WTC11 (cell line): Measurements from ENCODE around the gene TOM1L2. TPM values are rescaled to one million over a fixed set of nuclear protein-coding genes. Genes with fewer than 3 reads are reported as not detected.
"Not testable (repeated sequence)": the region's sequence is repeated elsewhere in the genome, so short reads cannot be mapped to it uniquely, and the experiment has no call there.

Experiments
- ATAC-seq: fragments of 200-7000 bp; cut with Tn5 transposase; 2 replicates; pipeline ENCODE4 v1.10.0; 2021; ENCODE audit warnings: mild to moderate bottlenecking, moderate library complexity
- CTCF ChIA-PET: fragments of 300-600 bp; sonication (Branson Sonifier 250); formaldehyde crosslinking; loops from one replicate; lab custom pipeline; 2021; ENCODE audit warnings: antibody characterized with exemption; lab: Charles Lee
- POLR2A ChIA-PET: fragments of 350-600 bp; sonication (Branson Sonifier 250); formaldehyde crosslinking; loops from one replicate; lab custom pipeline; 2021; ENCODE audit warnings: antibody characterized with exemption; lab: Charles Lee
- DNase-seq: peaks from one replicate; pipeline ENCODE4 v3.0.0; 2021; ENCODE audit warnings: low spot score
- H3K27ac Mint-ChIP-seq: 2 replicates; pipeline ENCODE4 v1.8.0; 2021; ENCODE audit warnings: mixed read lengths
- H3K27me3 Mint-ChIP-seq: 2 replicates; pipeline ENCODE4 v1.8.0; 2021; ENCODE audit warnings: low read depth, mild to moderate bottlenecking, moderate library complexity, mixed read lengths
- H3K36me3 Mint-ChIP-seq: 2 replicates; pipeline ENCODE4 v1.8.0; 2021; ENCODE audit warnings: mixed read lengths
- H3K4me1 Mint-ChIP-seq: 2 replicates; pipeline ENCODE4 v1.8.0; 2022; ENCODE audit warnings: mixed read lengths
- H3K4me3 Mint-ChIP-seq: 2 replicates; pipeline ENCODE4 v1.8.0; 2021; ENCODE audit warnings: mild to moderate bottlenecking, moderate library complexity, mixed read lengths
- H3K9me3 Mint-ChIP-seq: 2 replicates; pipeline ENCODE4 v1.8.0; 2021; ENCODE audit warnings: mixed read lengths
- CBFB ChIP-seq: sonication (generic); formaldehyde crosslinking; IDR thresholded peaks from 2 replicates; pipeline ENCODE4 v1.8.1; 2022; ENCODE audit warnings: mild to moderate bottlenecking, low read depth, missing genetic modification reagents
- FOXK1 ChIP-seq: sonication (generic); formaldehyde crosslinking; IDR thresholded peaks from 2 replicates; pipeline ENCODE4 v1.8.0; 2022; ENCODE audit warnings: mild to moderate bottlenecking, moderate library complexity, missing genetic modification reagents
- GTF2I ChIP-seq: fragments of 250-450 bp; sonication (Bioruptor Pico); conservative IDR thresholded peaks from 2 replicates; pipeline ENCODE4 v1.4.0; 2021; ENCODE audit warnings: mild to moderate bottlenecking
- HMGA2 ChIP-seq: fragments of 250-450 bp; sonication (Bioruptor Pico); IDR thresholded peaks from 2 replicates; pipeline ENCODE4 v1.4.0; 2021; ENCODE audit warnings: mild to moderate bottlenecking, moderate library complexity
- SMAD4 ChIP-seq: sonication (generic); formaldehyde crosslinking; IDR thresholded peaks from 2 replicates; pipeline ENCODE4 v1.8.0; 2022; ENCODE audit warnings: mild to moderate bottlenecking, missing genetic modification reagents
- TEAD1 ChIP-seq: sonication (generic); formaldehyde crosslinking; IDR thresholded peaks from 2 replicates; pipeline ENCODE4 v1.8.0; 2022; ENCODE audit warnings: mild to moderate bottlenecking, missing genetic modification reagents
- ZNF232 ChIP-seq: sonication (generic); formaldehyde crosslinking; IDR thresholded peaks from 2 replicates; pipeline ENCODE4 v1.8.0; 2022; ENCODE audit warnings: mild to moderate bottlenecking, missing genetic modification reagents
- ZNF263 ChIP-seq: sonication (generic); formaldehyde crosslinking; IDR thresholded peaks from 2 replicates; pipeline ENCODE4 v1.8.1; 2022; ENCODE audit warnings: low read depth, mild to moderate bottlenecking, moderate library complexity, missing genetic modification reagents
- ZNF671 ChIP-seq: fragments of 250-450 bp; sonication (Bioruptor Pico); IDR thresholded peaks from 2 replicates; pipeline ENCODE4 v1.8.0; 2021; ENCODE audit warnings: mild to moderate bottlenecking
- total RNA-seq: library from RNA; stranded (reverse); gene quantifications from 3 replicates; pipeline ENCODE4 v1.2.3, GENCODE V29; 2021
- TF ChIP-seq, protein P1 (sequence below): sonication (generic); formaldehyde crosslinking; IDR thresholded peaks from 2 replicates; pipeline ENCODE4 v1.8.0; 2022; ENCODE audit warnings: missing genetic modification reagents
- TF ChIP-seq, protein P2 (sequence below): sonication (generic); formaldehyde crosslinking; IDR thresholded peaks from 2 replicates; pipeline ENCODE4 v1.8.1; 2022; ENCODE audit warnings: missing genetic modification reagents, borderline replicate concordance
- TF ChIP-seq, protein P3 (sequence below): sonication (generic); formaldehyde crosslinking; conservative IDR thresholded peaks from 2 replicates; pipeline ENCODE4 v1.8.1; 2022; ENCODE audit warnings: mild to moderate bottlenecking, missing genetic modification reagents
- TF ChIP-seq, protein P4 (sequence below): sonication (generic); formaldehyde crosslinking; IDR thresholded peaks from 2 replicates; pipeline ENCODE4 v1.8.1; 2022; ENCODE audit warnings: mild to moderate bottlenecking, moderate library complexity, missing genetic modification reagents
- TF ChIP-seq, protein P5 (sequence below): sonication (generic); formaldehyde crosslinking; IDR thresholded peaks from 2 replicates; pipeline ENCODE4 v1.8.1; 2023; ENCODE audit warnings: mild to moderate bottlenecking, missing genetic modification reagents, moderate library complexity
- TF ChIP-seq, protein P6 (sequence below): sonication (generic); formaldehyde crosslinking; IDR thresholded peaks from 2 replicates; pipeline ENCODE4 v1.8.1; 2023; ENCODE audit warnings: mild to moderate bottlenecking, missing genetic modification reagents, borderline replicate concordance

Gene TOM1L2
- total RNA-seq, 1 experiment from 2014 or later: 6.4 TPM

DNA sequence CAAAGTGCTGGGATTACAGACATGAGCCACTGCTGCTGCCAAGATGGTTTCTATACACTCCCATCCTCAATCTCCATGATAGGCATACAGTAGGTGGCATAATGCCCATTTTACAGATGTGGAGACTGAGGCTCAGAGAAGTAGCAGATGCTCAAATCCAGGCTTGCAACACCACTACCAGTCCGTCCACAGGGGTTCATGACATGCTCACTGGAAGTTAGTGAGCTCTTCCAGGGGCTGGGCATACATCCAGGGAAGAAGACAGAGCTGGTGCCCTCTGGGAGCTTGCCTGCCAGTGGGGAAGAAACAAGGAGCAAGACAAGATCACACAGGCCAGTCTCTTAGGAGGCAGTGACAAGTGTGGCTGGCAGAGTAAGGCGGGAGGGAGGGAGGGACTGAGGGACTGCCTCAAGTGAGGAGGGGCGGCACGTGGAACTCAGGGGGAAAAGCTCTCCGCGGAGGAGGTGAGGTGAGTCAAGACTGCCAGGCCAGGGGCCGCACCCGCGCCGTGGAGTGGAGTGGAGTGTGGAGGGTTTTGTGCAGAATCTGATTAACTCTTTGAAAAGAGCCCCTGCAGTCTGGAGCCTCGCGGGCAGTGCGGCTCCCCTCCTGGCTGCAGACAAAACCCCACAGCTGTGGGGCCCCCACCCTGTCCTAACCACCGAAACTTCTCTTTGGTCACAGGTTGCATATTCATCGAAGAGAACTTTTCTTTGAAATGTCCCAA lies 163.3 kb downstream of the TOM1L2 start:
- peak; percentile 69; the same call in 1 of the 2 replicates for TF ChIP-seq GTF2I
- TF ChIP-seq, protein P1, sequence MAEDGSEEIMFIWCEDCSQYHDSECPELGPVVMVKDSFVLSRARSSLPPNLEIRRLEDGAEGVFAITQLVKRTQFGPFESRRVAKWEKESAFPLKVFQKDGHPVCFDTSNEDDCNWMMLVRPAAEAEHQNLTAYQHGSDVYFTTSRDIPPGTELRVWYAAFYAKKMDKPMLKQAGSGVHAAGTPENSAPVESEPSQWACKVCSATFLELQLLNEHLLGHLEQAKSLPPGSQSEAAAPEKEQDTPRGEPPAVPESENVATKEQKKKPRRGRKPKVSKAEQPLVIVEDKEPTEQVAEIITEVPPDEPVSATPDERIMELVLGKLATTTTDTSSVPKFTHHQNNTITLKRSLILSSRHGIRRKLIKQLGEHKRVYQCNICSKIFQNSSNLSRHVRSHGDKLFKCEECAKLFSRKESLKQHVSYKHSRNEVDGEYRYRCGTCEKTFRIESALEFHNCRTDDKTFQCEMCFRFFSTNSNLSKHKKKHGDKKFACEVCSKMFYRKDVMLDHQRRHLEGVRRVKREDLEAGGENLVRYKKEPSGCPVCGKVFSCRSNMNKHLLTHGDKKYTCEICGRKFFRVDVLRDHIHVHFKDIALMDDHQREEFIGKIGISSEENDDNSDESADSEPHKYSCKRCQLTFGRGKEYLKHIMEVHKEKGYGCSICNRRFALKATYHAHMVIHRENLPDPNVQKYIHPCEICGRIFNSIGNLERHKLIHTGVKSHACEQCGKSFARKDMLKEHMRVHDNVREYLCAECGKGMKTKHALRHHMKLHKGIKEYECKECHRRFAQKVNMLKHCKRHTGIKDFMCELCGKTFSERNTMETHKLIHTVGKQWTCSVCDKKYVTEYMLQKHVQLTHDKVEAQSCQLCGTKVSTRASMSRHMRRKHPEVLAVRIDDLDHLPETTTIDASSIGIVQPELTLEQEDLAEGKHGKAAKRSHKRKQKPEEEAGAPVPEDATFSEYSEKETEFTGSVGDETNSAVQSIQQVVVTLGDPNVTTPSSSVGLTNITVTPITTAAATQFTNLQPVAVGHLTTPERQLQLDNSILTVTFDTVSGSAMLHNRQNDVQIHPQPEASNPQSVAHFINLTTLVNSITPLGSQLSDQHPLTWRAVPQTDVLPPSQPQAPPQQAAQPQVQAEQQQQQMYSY (CRISPR knock-in tag): peak; percentile 29; the same call in 1 of the 2 replicates
- TF ChIP-seq SMAD4 (CRISPR knock-in tag): no peak
- no peak for TF ChIP-seq ZNF671 (CRISPR knock-in tag)
- no peak for DNase-seq
- CTCF ChIA-PET: interaction anchor here (1.0 to 4.7 kb wide), 14 partner anchors 9 to 195 kb away, joined by 3 to 38 read pairs (median 5); partner anchors contain the start of gene SREBF1
- POLR2A ChIA-PET: interaction anchor here (0.7 to 1.5 kb wide), 3 partner anchors 8 to 30 kb away, joined by 3 to 12 read pairs (median 11); partner anchors contain the start of gene SREBF1
- Mint-ChIP-seq H3K4me3 (peak overlapping the region; percentile 58), H3K27ac (peak overlapping the region; percentile 36; the same call in 1 of the 2 replicates), H3K9me3 (no peaks in the 10 kb centered on the region), H3K27me3 (peaks cover 16% of the 10 kb centered on the region), H3K4me1 (peaks cover 22% of the 10 kb centered on the region), H3K36me3 (no peaks in the 10 kb centered on the region)
- no peak for ATAC-seq

DNA sequence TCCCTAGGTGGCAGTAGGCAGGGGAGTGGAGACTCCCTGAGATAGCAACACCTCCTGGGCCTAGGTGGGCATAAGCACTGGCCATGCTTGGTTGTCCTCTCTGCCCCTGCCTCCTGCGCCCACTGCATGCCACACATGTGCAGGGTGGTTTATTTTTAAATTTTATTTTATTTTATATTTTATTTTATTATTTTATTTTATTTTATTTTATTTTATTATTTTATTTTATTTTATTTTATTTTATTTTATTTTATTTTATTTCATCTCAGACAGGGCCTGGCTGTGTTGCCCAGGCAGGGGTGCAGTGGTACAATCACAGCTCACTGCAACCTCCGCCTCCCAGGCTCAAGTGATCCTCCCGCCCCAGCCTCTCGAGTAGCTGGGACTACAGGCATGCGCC lies 164.0 kb downstream of the TOM1L2 start:
- not testable (repeated sequence) for H3K9me3 Mint-ChIP-seq, H3K36me3 Mint-ChIP-seq, H3K27ac Mint-ChIP-seq, DNase-seq, ATAC-seq
- Mint-ChIP-seq H3K4me3 (peak overlapping the region; percentile 58; the same call in 1 of the 2 replicates), H3K4me1 (peaks cover 22% of the 10 kb centered on the region), H3K27me3 (peaks cover 16% of the 10 kb centered on the region)
- ChIA-PET CTCF (interaction anchor here (0.9 to 2.2 kb wide), 8 partner anchors 15 to 81 kb away, joined by 3 to 18 read pairs (median 4); no protein-coding TSS in a partner anchor), POLR2A (interaction anchor here (1.0 kb wide), 1 partner anchor 115 kb away, joined by 4 read pairs; no protein-coding TSS in a partner anchor)
- TF ChIP-seq HMGA2 (CRISPR knock-in tag): peak; percentile 100

DNA sequence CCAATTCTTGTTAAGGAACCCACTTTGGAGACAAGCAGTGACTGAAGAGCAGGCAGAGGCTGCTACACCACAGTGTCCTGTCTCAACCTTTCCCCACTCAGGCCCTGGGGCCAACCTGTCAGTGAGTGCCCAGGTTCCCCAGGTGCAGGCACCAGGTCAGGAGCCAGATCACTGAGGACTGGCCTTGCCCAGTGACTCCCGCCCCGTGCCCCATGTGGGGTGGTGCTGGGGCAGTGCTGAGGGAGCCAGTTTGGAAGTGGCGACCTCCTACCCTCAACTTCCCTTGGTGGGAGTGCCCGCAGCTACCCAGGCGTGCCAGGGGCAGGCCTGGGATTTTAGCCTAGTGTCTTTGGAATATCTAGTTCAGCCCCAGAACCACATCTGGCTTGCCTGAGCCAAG lies 164.8 kb downstream of the TOM1L2 start:
- no peak for TF ChIP-seq ZNF263 (CRISPR knock-in tag)
- TF ChIP-seq ZNF232 (CRISPR knock-in tag): no peak
- TF ChIP-seq, protein P2, sequence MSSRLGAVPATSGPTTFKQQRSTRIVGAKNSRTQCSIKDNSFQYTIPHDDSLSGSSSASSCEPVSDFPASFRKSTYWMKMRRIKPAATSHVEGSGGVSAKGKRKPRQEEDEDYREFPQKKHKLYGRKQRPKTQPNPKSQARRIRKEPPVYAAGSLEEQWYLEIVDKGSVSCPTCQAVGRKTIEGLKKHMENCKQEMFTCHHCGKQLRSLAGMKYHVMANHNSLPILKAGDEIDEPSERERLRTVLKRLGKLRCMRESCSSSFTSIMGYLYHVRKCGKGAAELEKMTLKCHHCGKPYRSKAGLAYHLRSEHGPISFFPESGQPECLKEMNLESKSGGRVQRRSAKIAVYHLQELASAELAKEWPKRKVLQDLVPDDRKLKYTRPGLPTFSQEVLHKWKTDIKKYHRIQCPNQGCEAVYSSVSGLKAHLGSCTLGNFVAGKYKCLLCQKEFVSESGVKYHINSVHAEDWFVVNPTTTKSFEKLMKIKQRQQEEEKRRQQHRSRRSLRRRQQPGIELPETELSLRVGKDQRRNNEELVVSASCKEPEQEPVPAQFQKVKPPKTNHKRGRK (CRISPR knock-in tag): no peak
- TF ChIP-seq CBFB (CRISPR knock-in tag): no peak
- no peak for TF ChIP-seq TEAD1
- TF ChIP-seq, protein P3, sequence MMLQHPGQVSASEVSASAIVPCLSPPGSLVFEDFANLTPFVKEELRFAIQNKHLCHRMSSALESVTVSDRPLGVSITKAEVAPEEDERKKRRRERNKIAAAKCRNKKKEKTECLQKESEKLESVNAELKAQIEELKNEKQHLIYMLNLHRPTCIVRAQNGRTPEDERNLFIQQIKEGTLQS (CRISPR knock-in tag): no peak
- TF ChIP-seq, protein P4, sequence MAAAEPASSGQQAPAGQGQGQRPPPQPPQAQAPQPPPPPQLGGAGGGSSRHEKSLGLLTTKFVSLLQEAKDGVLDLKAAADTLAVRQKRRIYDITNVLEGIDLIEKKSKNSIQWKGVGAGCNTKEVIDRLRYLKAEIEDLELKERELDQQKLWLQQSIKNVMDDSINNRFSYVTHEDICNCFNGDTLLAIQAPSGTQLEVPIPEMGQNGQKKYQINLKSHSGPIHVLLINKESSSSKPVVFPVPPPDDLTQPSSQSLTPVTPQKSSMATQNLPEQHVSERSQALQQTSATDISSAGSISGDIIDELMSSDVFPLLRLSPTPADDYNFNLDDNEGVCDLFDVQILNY (CRISPR knock-in tag): no peak
- no peak for TF ChIP-seq FOXK1 (CRISPR knock-in tag)
- TF ChIP-seq, protein P5, sequence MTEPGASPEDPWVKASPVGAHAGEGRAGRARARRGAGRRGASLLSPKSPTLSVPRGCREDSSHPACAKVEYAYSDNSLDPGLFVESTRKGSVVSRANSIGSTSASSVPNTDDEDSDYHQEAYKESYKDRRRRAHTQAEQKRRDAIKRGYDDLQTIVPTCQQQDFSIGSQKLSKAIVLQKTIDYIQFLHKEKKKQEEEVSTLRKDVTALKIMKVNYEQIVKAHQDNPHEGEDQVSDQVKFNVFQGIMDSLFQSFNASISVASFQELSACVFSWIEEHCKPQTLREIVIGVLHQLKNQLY (CRISPR knock-in tag): no peak
- TF ChIP-seq, protein P6, sequence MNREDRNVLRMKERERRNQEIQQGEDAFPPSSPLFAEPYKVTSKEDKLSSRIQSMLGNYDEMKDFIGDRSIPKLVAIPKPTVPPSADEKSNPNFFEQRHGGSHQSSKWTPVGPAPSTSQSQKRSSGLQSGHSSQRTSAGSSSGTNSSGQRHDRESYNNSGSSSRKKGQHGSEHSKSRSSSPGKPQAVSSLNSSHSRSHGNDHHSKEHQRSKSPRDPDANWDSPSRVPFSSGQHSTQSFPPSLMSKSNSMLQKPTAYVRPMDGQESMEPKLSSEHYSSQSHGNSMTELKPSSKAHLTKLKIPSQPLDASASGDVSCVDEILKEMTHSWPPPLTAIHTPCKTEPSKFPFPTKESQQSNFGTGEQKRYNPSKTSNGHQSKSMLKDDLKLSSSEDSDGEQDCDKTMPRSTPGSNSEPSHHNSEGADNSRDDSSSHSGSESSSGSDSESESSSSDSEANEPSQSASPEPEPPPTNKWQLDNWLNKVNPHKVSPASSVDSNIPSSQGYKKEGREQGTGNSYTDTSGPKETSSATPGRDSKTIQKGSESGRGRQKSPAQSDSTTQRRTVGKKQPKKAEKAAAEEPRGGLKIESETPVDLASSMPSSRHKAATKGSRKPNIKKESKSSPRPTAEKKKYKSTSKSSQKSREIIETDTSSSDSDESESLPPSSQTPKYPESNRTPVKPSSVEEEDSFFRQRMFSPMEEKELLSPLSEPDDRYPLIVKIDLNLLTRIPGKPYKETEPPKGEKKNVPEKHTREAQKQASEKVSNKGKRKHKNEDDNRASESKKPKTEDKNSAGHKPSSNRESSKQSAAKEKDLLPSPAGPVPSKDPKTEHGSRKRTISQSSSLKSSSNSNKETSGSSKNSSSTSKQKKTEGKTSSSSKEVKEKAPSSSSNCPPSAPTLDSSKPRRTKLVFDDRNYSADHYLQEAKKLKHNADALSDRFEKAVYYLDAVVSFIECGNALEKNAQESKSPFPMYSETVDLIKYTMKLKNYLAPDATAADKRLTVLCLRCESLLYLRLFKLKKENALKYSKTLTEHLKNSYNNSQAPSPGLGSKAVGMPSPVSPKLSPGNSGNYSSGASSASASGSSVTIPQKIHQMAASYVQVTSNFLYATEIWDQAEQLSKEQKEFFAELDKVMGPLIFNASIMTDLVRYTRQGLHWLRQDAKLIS: no peak
- DNase-seq: no peak
- ChIA-PET POLR2A (interaction anchor here (1.0 kb wide), 1 partner anchor 114 kb away, joined by 4 read pairs; no protein-coding TSS in a partner anchor), CTCF (interaction anchor here (0.8 to 1.6 kb wide), 7 partner anchors 20 to 112 kb away, joined by 3 to 4 read pairs (median 3); no protein-coding TSS in a partner anchor)
- Mint-ChIP-seq H3K9me3 (no peaks in the 10 kb centered on the region), H3K4me1 (peaks cover 22% of the 10 kb centered on the region), H3K27ac (no peak overlapping the region), H3K36me3 (no peaks in the 10 kb centered on the region), H3K4me3 (no peak overlapping the region), H3K27me3 (peaks cover 16% of the 10 kb centered on the region)
- no peak for ATAC-seq
